DND-41 (cell line): ENCODE data around the gene NKAIN2.

ENCODE experiments used
- ATAC-seq: fragments of 200-7000 bp; cut with Tn5 transposase; 3 replicates; pipeline ENCODE4 v1.9.1; 2021; ENCODE audit warnings: low read depth; ENCODE audit not compliant: insufficient read depth
- DNase-seq: peaks from one replicate; pipeline ENCODE4 v3.0.0-alpha.2; 2020
- H2AFZ ChIP-seq: 2 replicates; pipeline ENCODE4 v1.6.0; 2012; ENCODE audit warnings: low read depth, low read length
- H3K27ac ChIP-seq: 2 replicates; pipeline ENCODE4 v1.5.1; 2012; ENCODE audit warnings: low read length, inconsistent platforms
- H3K27me3 ChIP-seq: fragments of 200-600 bp; sonication (generic); 2 replicates; pipeline ENCODE4 v1.6.0; 2012; ENCODE audit warnings: low read length, mild to moderate bottlenecking, inconsistent platforms; ENCODE audit not compliant: insufficient read depth, poor library complexity
- H3K36me3 ChIP-seq: 2 replicates; pipeline ENCODE4 v1.5.1; 2012; ENCODE audit warnings: low read length, inconsistent platforms; ENCODE audit not compliant: insufficient read depth
- H3K4me1 ChIP-seq: 2 replicates; pipeline ENCODE4 v1.5.1; 2012; ENCODE audit warnings: mild to moderate bottlenecking, low read length; ENCODE audit not compliant: insufficient read depth
- H3K4me2 ChIP-seq: 2 replicates; pipeline ENCODE4 v1.6.0; 2012; ENCODE audit warnings: mild to moderate bottlenecking, moderate library complexity, low read length, inconsistent platforms; ENCODE audit not compliant: insufficient read depth
- H3K4me3 ChIP-seq, 2 experiments: fragments of 200-600 bp in 1 of 2; shearing (Covaris generic) in 1 of 2; 2 replicates each; pipeline ENCODE4 v1.5.1; 2012 to 2016; ENCODE audit warnings: inconsistent platforms in 2 of 2, low read length in 2 of 2, mild to moderate bottlenecking in 2 of 2, low read depth in 1 of 2, moderate library complexity in 1 of 2
- H3K79me2 ChIP-seq: 2 replicates; pipeline ENCODE4 v1.6.0; 2012; ENCODE audit warnings: low read length, inconsistent platforms; ENCODE audit not compliant: insufficient read depth
- H3K9ac ChIP-seq: 2 replicates; pipeline ENCODE4 v1.6.0; 2012; ENCODE audit warnings: low read depth, mild to moderate bottlenecking, inconsistent platforms, low read length, moderate library complexity
- H3K9me3 ChIP-seq: 2 replicates; pipeline ENCODE4 v1.5.1; 2012; ENCODE audit warnings: low read length, moderate library complexity, mild to moderate bottlenecking, inconsistent platforms; ENCODE audit not compliant: insufficient read depth, severe bottlenecking
- H4K20me1 ChIP-seq: 2 replicates; pipeline ENCODE4 v1.6.0; 2012; ENCODE audit warnings: low read length; ENCODE audit not compliant: insufficient read depth
- EZH2 ChIP-seq: IDR thresholded peaks from 3 replicates; pipeline ENCODE4 v1.6.1; 2012; ENCODE audit warnings: borderline replicate concordance, low read depth, mild to moderate bottlenecking, moderate library complexity, low read length, inconsistent platforms; ENCODE audit not compliant: severe bottlenecking
- TF ChIP-seq, protein P1 (sequence below): IDR thresholded peaks from 2 replicates; pipeline ENCODE4 v1.5.1; 2012; ENCODE audit warnings: borderline replicate concordance, low read length, moderate library complexity, mild to moderate bottlenecking; ENCODE audit not compliant: poor library complexity, severe bottlenecking; ENCODE audit errors: extremely low read depth

Gene NKAIN2

DNA sequence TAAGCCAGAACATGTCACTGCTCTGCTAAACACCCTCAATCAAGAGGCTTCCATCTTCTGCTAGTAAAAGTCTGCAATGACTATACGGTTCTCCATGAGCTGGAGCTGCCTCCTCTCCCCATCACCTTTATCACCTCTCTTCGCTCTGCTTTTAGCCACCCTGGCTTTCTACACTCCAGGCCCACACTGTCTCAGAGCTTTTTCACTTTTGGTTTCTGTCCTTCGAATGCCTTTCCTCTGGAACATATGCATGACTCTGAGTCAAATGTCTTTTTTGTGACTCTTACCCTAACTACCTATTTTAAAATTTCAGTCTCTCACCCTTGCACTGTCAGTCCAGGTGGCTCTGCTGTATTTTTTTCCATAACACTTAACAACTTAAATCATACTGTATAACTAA lies 633.1 kb downstream of the NKAIN2 start:
- no peaks in the 10 kb centered on the region for H3K27me3 ChIP-seq
- H3K36me3 ChIP-seq: no peaks in the 10 kb centered on the region
- H3K4me1 ChIP-seq: no peaks in the 10 kb centered on the region
- H4K20me1 ChIP-seq: no peaks in the 10 kb centered on the region
- H3K27ac ChIP-seq: no peak overlapping the region
- no peak for DNase-seq
- H3K79me2 ChIP-seq: no peaks in the 10 kb centered on the region
- H3K4me2 ChIP-seq: no peak overlapping the region
- no peak for ATAC-seq
- H3K4me3 ChIP-seq: no peak overlapping the region
- TF ChIP-seq, protein P1, sequence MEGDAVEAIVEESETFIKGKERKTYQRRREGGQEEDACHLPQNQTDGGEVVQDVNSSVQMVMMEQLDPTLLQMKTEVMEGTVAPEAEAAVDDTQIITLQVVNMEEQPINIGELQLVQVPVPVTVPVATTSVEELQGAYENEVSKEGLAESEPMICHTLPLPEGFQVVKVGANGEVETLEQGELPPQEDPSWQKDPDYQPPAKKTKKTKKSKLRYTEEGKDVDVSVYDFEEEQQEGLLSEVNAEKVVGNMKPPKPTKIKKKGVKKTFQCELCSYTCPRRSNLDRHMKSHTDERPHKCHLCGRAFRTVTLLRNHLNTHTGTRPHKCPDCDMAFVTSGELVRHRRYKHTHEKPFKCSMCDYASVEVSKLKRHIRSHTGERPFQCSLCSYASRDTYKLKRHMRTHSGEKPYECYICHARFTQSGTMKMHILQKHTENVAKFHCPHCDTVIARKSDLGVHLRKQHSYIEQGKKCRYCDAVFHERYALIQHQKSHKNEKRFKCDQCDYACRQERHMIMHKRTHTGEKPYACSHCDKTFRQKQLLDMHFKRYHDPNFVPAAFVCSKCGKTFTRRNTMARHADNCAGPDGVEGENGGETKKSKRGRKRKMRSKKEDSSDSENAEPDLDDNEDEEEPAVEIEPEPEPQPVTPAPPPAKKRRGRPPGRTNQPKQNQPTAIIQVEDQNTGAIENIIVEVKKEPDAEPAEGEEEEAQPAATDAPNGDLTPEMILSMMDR: no peak
- TF ChIP-seq EZH2: no peak
- no peaks in the 10 kb centered on the region for H3K9me3 ChIP-seq
- H3K9ac ChIP-seq: no peak overlapping the region
- no peak overlapping the region for H2AFZ ChIP-seq

DNA sequence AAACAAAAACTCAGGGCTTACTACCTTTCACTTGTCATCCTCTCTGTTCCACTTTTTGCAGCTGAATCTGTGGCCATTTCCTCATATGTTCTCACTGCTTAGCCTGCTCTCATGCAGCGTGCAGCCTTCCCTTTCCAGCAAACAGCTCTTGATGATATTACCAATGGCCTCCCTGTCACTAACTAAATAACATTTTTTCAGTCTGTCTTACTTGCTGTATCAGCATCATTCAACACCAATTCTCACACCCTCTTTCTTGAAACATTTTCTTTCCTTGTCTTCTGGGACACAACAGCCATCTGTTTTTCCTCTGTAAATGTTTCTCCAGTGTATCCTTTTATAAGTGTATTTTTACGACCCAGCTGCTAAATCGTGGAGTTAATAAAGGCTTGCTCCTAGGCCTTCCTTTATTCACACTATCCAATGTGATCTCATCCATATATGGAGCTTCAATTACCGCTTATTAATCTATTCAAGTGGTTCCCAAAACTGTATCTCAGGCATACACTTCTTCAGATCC lies 634.9 kb downstream of the NKAIN2 start:
- Histone ChIP-seq H3K4me1 (no peaks in the 10 kb centered on the region), H3K9ac (no peak overlapping the region), H3K4me2 (no peak overlapping the region), H3K27ac (no peak overlapping the region), H3K27me3 (no peaks in the 10 kb centered on the region), H3K79me2 (no peaks in the 10 kb centered on the region), H4K20me1 (no peaks in the 10 kb centered on the region), H3K4me3 (no peak overlapping the region), H3K9me3 (no peaks in the 10 kb centered on the region), H3K36me3 (no peaks in the 10 kb centered on the region), H2AFZ (no peak overlapping the region)
- ATAC-seq (no peak), DNase-seq (no peak)
- TF ChIP-seq, protein P1: no peak
- TF ChIP-seq EZH2: no peak

DNA sequence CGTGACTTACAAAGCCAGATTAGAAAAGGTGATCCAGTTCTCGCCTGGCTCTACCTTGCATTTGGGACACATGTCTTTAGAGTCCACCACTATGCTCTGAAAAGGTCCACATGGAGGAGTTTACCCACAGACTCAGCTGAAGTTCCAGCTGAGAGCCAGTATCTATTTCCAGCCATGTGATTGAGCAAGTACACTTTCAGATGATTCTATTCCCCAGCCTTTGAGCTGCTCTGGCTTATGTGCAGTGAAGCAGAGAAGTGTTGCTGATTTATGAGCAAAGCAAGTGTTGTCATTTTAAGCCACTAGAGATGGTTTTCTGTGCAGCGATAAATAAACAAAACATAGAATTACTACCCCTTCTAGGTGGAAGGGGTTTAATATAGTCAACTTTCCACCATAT lies 637.8 kb downstream of the NKAIN2 start:
- H2AFZ ChIP-seq: no peak overlapping the region
- no peak overlapping the region for H3K9ac ChIP-seq
- TF ChIP-seq EZH2: no peak
- TF ChIP-seq, protein P1: no peak
- H3K4me1 ChIP-seq: no peaks in the 10 kb centered on the region
- DNase-seq: no peak
- H3K36me3 ChIP-seq: no peaks in the 10 kb centered on the region
- H3K27me3 ChIP-seq: no peaks in the 10 kb centered on the region
- no peak overlapping the region for H3K4me3 ChIP-seq
- H3K9me3 ChIP-seq: no peaks in the 10 kb centered on the region
- no peaks in the 10 kb centered on the region for H3K79me2 ChIP-seq
- no peak overlapping the region for H3K27ac ChIP-seq
- H4K20me1 ChIP-seq: no peaks in the 10 kb centered on the region
- ATAC-seq: no peak
- H3K4me2 ChIP-seq: no peak overlapping the region

DNA sequence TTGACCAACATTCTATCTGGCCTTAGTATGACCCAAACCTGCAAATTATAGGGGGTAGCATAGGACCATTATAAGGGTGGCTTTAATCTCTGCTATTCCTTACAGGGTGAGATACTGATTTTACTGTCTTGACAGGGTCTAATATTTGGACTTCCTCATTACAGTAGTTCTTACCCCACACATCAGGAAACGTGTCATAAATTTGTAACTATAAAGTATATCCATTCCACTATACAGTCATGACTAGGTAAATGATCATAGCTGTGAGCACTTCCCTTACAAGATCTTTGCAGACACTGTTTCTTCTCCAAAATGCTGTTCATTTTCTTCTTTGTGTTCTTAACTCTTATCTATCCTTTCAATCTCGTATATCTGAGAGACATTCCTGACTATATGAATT lies 639.9 kb downstream of the NKAIN2 start:
- TF ChIP-seq EZH2: no peak
- TF ChIP-seq, protein P1: no peak
- DNase-seq (no peak), ATAC-seq (no peak)
- H3K36me3 ChIP-seq: no peaks in the 10 kb centered on the region
- H3K79me2 ChIP-seq: no peaks in the 10 kb centered on the region
- H3K9ac ChIP-seq: no peak overlapping the region
- H3K9me3 ChIP-seq: no peaks in the 10 kb centered on the region
- H3K4me3 ChIP-seq: no peak overlapping the region
- H4K20me1 ChIP-seq: no peaks in the 10 kb centered on the region
- H3K4me2 ChIP-seq: no peak overlapping the region
- H3K4me1 ChIP-seq: no peaks in the 10 kb centered on the region
- no peak overlapping the region for H3K27ac ChIP-seq
- no peaks in the 10 kb centered on the region for H3K27me3 ChIP-seq
- H2AFZ ChIP-seq: no peak overlapping the region
